A549 (cell line): Measurements from ENCODE around the gene ROR1. TPM values are rescaled to one million over a fixed set of nuclear protein-coding genes. Genes with fewer than 3 reads are reported as not detected.

ENCODE experiments used
- ATAC-seq, 2 experiments: fragments of 200-7000 bp in 1 of 2; fragments of >200 bp in 1 of 2; cut with Nextera tagmentation in 1 of 2; cut with Tn5 transposase in 1 of 2; 3 replicates each; pipeline versions ENCODE4 v1.8.0 to v1.9.1; 2018 to 2020; ENCODE audit warnings: mild to moderate bottlenecking in 1 of 2, moderate library complexity in 1 of 2
- CTCF ChIA-PET: fragments of 300-600 bp; sonication (Branson Sonifier 250); formaldehyde crosslinking; extraction: SDS; loops from one replicate; lab custom pipeline; 2021; ENCODE audit warnings: antibody characterized with exemption, inconsistent platforms; lab: Yijun Ruan, JAX
- POLR2A ChIA-PET: fragments of 350-600 bp; formaldehyde crosslinking; extraction: SDS; loops from one replicate; lab custom pipeline; 2021; ENCODE audit warnings: antibody characterized with exemption, inconsistent platforms; lab: Yijun Ruan, JAX
- DNase-seq, 2 experiments: peaks; one replicate each; pipeline versions ENCODE4 v3.0.0 to v3.0.0-alpha.2; 2011 to 2016; ENCODE audit warnings: low read depth in 1 of 2, low spot score in 1 of 2
- FAIRE-seq: peaks from 2 replicates; lab custom pipeline; 2011; peaks lifted over from hg19 to GRCh38; lab: Jason Lieb, UNC
- H3K27ac ChIP-seq, 2 experiments: fragments of >200 bp; sonication (Bioruptor Twin); formaldehyde crosslinking; 3 replicates each; pipeline ENCODE4 v1.5.1; 2016 to 2017
- H3K4me1 ChIP-seq: fragments of >200 bp; sonication (Bioruptor Twin); formaldehyde crosslinking; 3 replicates; pipeline ENCODE4 v1.6.1; 2016
- H3K4me2 ChIP-seq: fragments of >200 bp; sonication (Bioruptor Twin); formaldehyde crosslinking; 3 replicates; pipeline ENCODE4 v1.6.1; 2016
- H3K4me3 ChIP-seq: fragments of >200 bp; sonication (Bioruptor Twin); formaldehyde crosslinking; 3 replicates; pipeline ENCODE4 v1.5.1; 2016
- H3K9me3 ChIP-seq: fragments of >200 bp; sonication (Bioruptor Twin); formaldehyde crosslinking; 3 replicates; pipeline ENCODE4 v1.6.1; 2016
- ATOH8 ChIP-seq: fragments of 250-450 bp; sonication (Bioruptor Pico); IDR thresholded peaks from 2 replicates; pipeline ENCODE4 v1.5.0; 2020; ENCODE audit warnings: low read depth, mild to moderate bottlenecking, moderate library complexity
- BCL3 ChIP-seq: fragments of >200 bp; sonication (Bioruptor Twin); formaldehyde crosslinking; IDR thresholded peaks from 3 replicates; pipeline ENCODE4 v1.6.1; 2016
- CEBPB ChIP-seq, 2 experiments: fragments of >200 bp in 1 of 2; sonication (Bioruptor Twin) in 1 of 2; formaldehyde crosslinking in 1 of 2; IDR thresholded peaks; 2 replicates each; pipeline ENCODE4 v1.6.1; 2012 to 2016
- CTCF ChIP-seq: fragments of >200 bp; sonication (Bioruptor Twin); formaldehyde crosslinking; IDR thresholded peaks from 3 replicates; pipeline ENCODE4 v1.5.1; 2016
- E2F6 ChIP-seq: IDR thresholded peaks from 2 replicates; pipeline ENCODE4 v1.6.1; 2012; ENCODE audit warnings: low read depth, borderline replicate concordance
- EHF ChIP-seq: fragments of 250-450 bp; sonication (Bioruptor Pico); IDR thresholded peaks from 2 replicates; pipeline ENCODE4 v1.5.0; 2020; ENCODE audit warnings: mild to moderate bottlenecking
- HDAC2 ChIP-seq: fragments of 200-600 bp; sonication (generic); IDR thresholded peaks from 2 replicates; pipeline ENCODE4 v1.6.1; 2016
- HOXB5 ChIP-seq: fragments of 250-450 bp; sonication (Bioruptor Pico); IDR thresholded peaks from 2 replicates; pipeline ENCODE4 v1.5.0; 2020; ENCODE audit warnings: mild to moderate bottlenecking, moderate library complexity
- JUN ChIP-seq, 2 experiments: fragments of >200 bp; sonication (Bioruptor Twin); formaldehyde crosslinking; IDR thresholded peaks; 2 replicates in 1 of 2; 3 replicates in 1 of 2; pipeline ENCODE4 v1.6.1; 2016 to 2017
- MAZ ChIP-seq: fragments of 150-350 bp; IDR thresholded peaks from 2 replicates; pipeline ENCODE4 v1.6.1; 2014; ENCODE audit warnings: antibody characterized with exemption, low read depth, low read length, borderline replicate concordance
- MYC ChIP-seq: IDR thresholded peaks from 2 replicates; pipeline ENCODE4 v1.6.1; 2012; ENCODE audit warnings: mild to moderate bottlenecking, inconsistent platforms, low read length, improper control_type of control experiment, borderline replicate concordance
- NPAS2 ChIP-seq: fragments of 250-450 bp; sonication (Bioruptor Pico); IDR thresholded peaks from 2 replicates; pipeline ENCODE4 v1.8.0; 2022; ENCODE audit warnings: mild to moderate bottlenecking, moderate library complexity, borderline replicate concordance
- POLR2A ChIP-seq: IDR thresholded peaks from 2 replicates; pipeline ENCODE4 v1.6.1; 2012; ENCODE audit warnings: mild to moderate bottlenecking, low read length
- POLR2AphosphoS2 ChIP-seq: conservative IDR thresholded peaks from 2 replicates; pipeline ENCODE4 v1.6.1; 2012; ENCODE audit warnings: low read length, improper control_type of control experiment, inconsistent platforms
- RAD21 ChIP-seq, 2 experiments: fragments of >200 bp in 1 of 2; sonication (Bioruptor Twin) in 1 of 2; formaldehyde crosslinking in 1 of 2; IDR thresholded peaks in 1 of 2; conservative IDR thresholded peaks in 1 of 2; 2 replicates in 1 of 2; 3 replicates in 1 of 2; pipeline ENCODE4 v1.6.1; 2012 to 2018; ENCODE audit warnings: inconsistent platforms in 1 of 2
- RARB ChIP-seq: fragments of 250-450 bp; sonication (Bioruptor Pico); IDR thresholded peaks from 2 replicates; pipeline ENCODE4 v1.8.0; 2021; ENCODE audit warnings: mild to moderate bottlenecking, moderate library complexity
- REST ChIP-seq: fragments of 200-600 bp; sonication (generic); IDR thresholded peaks from 2 replicates; pipeline ENCODE4 v1.6.1; 2016; ENCODE audit warnings: antibody characterized with exemption, mild to moderate bottlenecking, moderate library complexity
- RFX5 ChIP-seq: fragments of 450-650 bp; IDR thresholded peaks from 2 replicates; pipeline ENCODE4 v1.7.1; 2014; ENCODE audit warnings: antibody characterized with exemption, mild to moderate bottlenecking, moderate library complexity
- RNF2 ChIP-seq: fragments of 200-600 bp; sonication (generic); IDR thresholded peaks from 2 replicates; pipeline ENCODE4 v1.6.1; 2016; ENCODE audit warnings: low read depth, mild to moderate bottlenecking, antibody characterized with exemption, moderate library complexity, borderline replicate concordance
- SMC3 ChIP-seq: fragments of >200 bp; sonication (Bioruptor Twin); formaldehyde crosslinking; IDR thresholded peaks from 3 replicates; pipeline ENCODE4 v1.6.1; 2018; ENCODE audit warnings: inconsistent platforms
- SREBF2 ChIP-seq: fragments of 450-650 bp; IDR thresholded peaks from 2 replicates; pipeline ENCODE4 v1.6.1; 2014; ENCODE audit warnings: mild to moderate bottlenecking, moderate library complexity
- USF2 ChIP-seq: fragments of 450-650 bp; IDR thresholded peaks from 2 replicates; pipeline ENCODE4 v1.6.1; 2014; ENCODE audit warnings: antibody characterized with exemption
- ZSCAN20 ChIP-seq: fragments of 250-450 bp; sonication (Bioruptor Pico); IDR thresholded peaks from 2 replicates; pipeline ENCODE4 v1.8.0; 2022; ENCODE audit warnings: mild to moderate bottlenecking, moderate library complexity
- WGBS: methylation state at CpG from one replicate; pipeline ENCODE4 v1.1.6; 2017; ENCODE audit errors: missing lambda C conversion rate; 5-methylcytosine and 5-hydroxymethylcytosine counted together
- polyA plus RNA-seq, 4 experiments: library from polyadenylated mRNA; depleted of rRNA in 3 of 4; stranded (reverse); fragments of >200 nt; fragmentation: RNase III in 1 of 4; extraction: RNeasy Plus Mini Kit Qiagen cat#74134 plus additional on column Dnase treatment in 1 of 4; gene quantifications; 2 replicates in 3 of 4; 3 replicates in 1 of 4; pipeline ENCODE4 v1.2.3, GENCODE V29; 2011 to 2017

Gene ROR1
- polyA plus RNA-seq, 2 of the 4 experiments (the other 2 are of a cell fraction): 6.5 to 19.0 TPM

- Histone ChIP-seq H3K4me3 (no peak overlapping the region), H3K27ac (no peak overlapping the region), H3K4me1 (no peaks in the 10 kb centered on the region), H3K4me2 (no peak overlapping the region), H3K9me3 (no peaks in the 10 kb centered on the region)
- DNase-seq (no peak), ATAC-seq (no peak), FAIRE-seq (no peak)
- no peak for TF ChIP-seq HOXB5
- no peak for TF ChIP-seq USF2
- no peak for TF ChIP-seq MYC
- TF ChIP-seq ZSCAN20: no peak
- no peak for TF ChIP-seq HDAC2
- no peak for TF ChIP-seq ATOH8 (CRISPR knock-in tag)
- TF ChIP-seq POLR2AphosphoS2: no peak
- TF ChIP-seq EHF: no peak
- TF ChIP-seq CEBPB (IDR thresholded peaks at IDR 0.05): no peak
- TF ChIP-seq JUN (IDR thresholded peaks at IDR 0.05): no peak
- TF ChIP-seq NPAS2 (CRISPR knock-in tag): no peak
- ChIA-PET POLR2A (no interaction called here), CTCF (interaction anchor here (0.6 to 1.6 kb wide), 6 partner anchors 26 to 547 kb away, joined by 3 to 5 read pairs (median 3); no protein-coding TSS in a partner anchor)
- WGBS: 91% methylated on average over 4 of the region's 4 CpGs
These were observed 389.6 kb downstream of the ROR1 start for GRCh38 chr1:64163431-64163830.

- Histone ChIP-seq H3K27ac (no peak overlapping the region), H3K4me1 (no peaks in the 10 kb centered on the region), H3K4me2 (no peak overlapping the region), H3K9me3 (peaks cover under 1% of the 10 kb centered on the region; the same call in 1 of the 3 replicates), H3K4me3 (no peak overlapping the region)
- 74% methylated on average over 1 of the region's 1 CpG for WGBS
- FAIRE-seq (no peak), DNase-seq (peak; percentile 2 to 14)
- ChIA-PET POLR2A (no interaction called here), CTCF (interaction anchor here (0.6 to 1.6 kb wide), 6 partner anchors 27 to 547 kb away, joined by 3 to 5 read pairs (median 3); no protein-coding TSS in a partner anchor)
- TF ChIP-seq CTCF: peak; percentile 40; the same call in 1 of the 3 replicates
- peak; percentile 32; the same call in 1 of the 3 replicates for TF ChIP-seq SMC3
- peak; percentile 45 to 53 for TF ChIP-seq RAD21 (conservative IDR thresholded peaks at IDR 0.05 in 1 of 2, IDR thresholded peaks at IDR 0.05 in 1 of 2)
- TF ChIP-seq RARB (CRISPR knock-in tag): no peak
- TF ChIP-seq, all 56 proteins: peak for 3
- ATAC-seq: peak in 1 of 2 experiments; percentile 52; a peak in 2 of 6 replicates
These were observed 390.2 kb downstream of the ROR1 start for GRCh38 chr1:64163970-64164369.

GRCh38 chr1:64166629-64167028 is 392.8 kb downstream of the ROR1 start:
- POLR2A ChIA-PET: no interaction called here
- 87% methylated on average over 3 of the region's 3 CpGs for WGBS
- CTCF ChIA-PET: interaction anchor here (1.5 to 1.8 kb wide), 2 partner anchors 9 to 76 kb away, joined by 3 to 5 read pairs; no protein-coding TSS in a partner anchor

More at GRCh38 chr1:64166629-64167028, 392.8 kb downstream of the ROR1 start:
- H3K4me3 ChIP-seq: no peak overlapping the region
- peaks cover 3% of the 10 kb centered on the region; the same call in 1 of the 3 replicates for H3K9me3 ChIP-seq
- FAIRE-seq: no peak
- TF ChIP-seq SREBF2: no peak
- TF ChIP-seq E2F6: no peak
- TF ChIP-seq POLR2A: no peak
- TF ChIP-seq RNF2: no peak
- no peak for TF ChIP-seq BCL3
- no peak for TF ChIP-seq MAZ
- TF ChIP-seq REST: no peak
- TF ChIP-seq POLR2AphosphoS2: no peak
- no peak for TF ChIP-seq NPAS2 (CRISPR knock-in tag)
- TF ChIP-seq RFX5: no peak
- no peak for DNase-seq
- H3K27ac ChIP-seq: no peak overlapping the region
- H3K4me2 ChIP-seq: no peak overlapping the region
- no peak for ATAC-seq
- peaks cover 7% of the 10 kb centered on the region for H3K4me1 ChIP-seq
